ENCODE data around the gene KIAA1549.

The KIAA1549 gene

DNA sequence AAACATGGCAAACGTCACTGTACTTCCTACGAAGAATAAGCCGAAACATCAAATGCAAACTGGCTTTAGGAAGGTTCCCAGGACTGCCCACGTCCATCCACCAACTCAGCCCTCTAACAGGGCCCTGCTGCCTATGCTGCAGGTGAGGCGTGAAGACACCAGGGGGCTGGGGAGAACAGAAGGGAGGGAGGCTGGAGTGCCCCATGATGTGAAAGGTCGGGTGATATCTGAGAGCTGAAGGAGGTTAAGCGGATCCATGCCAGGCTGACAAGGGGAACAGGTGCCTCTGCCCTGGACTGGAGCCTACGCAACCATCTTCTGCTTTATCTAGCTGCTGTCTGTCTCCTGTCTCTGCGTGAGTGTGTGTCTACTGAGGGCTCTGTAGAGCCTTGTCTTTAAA is 143.0 kb downstream of the KIAA1549 start:
- DNase-seq (ENCODE audit: low spot score) = no peak
- TF ChIP-seq, protein P1, sequence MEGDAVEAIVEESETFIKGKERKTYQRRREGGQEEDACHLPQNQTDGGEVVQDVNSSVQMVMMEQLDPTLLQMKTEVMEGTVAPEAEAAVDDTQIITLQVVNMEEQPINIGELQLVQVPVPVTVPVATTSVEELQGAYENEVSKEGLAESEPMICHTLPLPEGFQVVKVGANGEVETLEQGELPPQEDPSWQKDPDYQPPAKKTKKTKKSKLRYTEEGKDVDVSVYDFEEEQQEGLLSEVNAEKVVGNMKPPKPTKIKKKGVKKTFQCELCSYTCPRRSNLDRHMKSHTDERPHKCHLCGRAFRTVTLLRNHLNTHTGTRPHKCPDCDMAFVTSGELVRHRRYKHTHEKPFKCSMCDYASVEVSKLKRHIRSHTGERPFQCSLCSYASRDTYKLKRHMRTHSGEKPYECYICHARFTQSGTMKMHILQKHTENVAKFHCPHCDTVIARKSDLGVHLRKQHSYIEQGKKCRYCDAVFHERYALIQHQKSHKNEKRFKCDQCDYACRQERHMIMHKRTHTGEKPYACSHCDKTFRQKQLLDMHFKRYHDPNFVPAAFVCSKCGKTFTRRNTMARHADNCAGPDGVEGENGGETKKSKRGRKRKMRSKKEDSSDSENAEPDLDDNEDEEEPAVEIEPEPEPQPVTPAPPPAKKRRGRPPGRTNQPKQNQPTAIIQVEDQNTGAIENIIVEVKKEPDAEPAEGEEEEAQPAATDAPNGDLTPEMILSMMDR (IDR thresholded peaks at IDR 0.05; ENCODE audit: extremely low read depth, missing control alignments) = no peak

DNA sequence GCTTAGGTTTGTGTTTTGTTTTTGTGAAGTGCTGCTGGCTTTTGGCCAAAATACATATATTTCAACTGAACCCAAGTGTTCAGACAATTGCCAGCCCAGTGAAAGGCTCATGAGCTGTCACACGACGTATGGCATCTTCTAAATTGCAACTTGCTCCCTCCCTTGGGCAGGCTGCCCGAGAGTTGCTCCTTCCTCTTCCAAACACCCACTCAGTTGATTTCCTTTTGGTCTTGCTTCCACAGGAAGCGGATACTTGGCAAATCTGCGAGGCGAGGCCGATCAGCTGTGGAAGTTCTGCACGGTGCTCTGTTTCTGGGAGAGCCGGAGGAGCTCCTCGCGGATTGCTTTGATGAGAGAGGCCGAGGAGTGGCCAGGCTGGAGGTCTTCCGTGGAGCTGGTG is 143.6 kb downstream of the KIAA1549 start:
- TF ChIP-seq, protein P1 (IDR thresholded peaks at IDR 0.05; ENCODE audit: extremely low read depth, missing control alignments) = no peak
- DNase-seq (ENCODE audit: low spot score) = no peak

DNA sequence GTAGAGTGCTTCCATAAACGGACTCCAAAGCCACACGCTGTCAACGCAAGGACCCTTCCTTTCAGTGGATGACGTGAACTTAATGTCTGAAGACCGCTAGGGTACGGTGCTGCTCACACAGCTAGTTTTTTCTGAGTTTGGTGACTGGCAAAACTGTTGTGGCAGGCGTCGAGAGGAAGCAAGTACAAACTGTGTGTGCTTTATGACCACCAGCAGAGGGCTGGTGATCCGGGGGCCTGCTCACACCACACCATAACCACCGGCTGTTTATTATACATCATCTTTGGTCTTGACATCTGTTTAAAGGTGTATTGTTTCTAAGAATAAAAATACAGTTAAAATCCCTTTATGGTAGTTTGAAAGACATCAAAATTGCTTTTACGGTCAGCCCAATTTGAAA is 146.1 kb downstream of the KIAA1549 start:
- DNase-seq (ENCODE audit: low spot score) = no peak
- TF ChIP-seq, protein P1 (IDR thresholded peaks at IDR 0.05; ENCODE audit: extremely low read depth, missing control alignments) = no peak

DNA sequence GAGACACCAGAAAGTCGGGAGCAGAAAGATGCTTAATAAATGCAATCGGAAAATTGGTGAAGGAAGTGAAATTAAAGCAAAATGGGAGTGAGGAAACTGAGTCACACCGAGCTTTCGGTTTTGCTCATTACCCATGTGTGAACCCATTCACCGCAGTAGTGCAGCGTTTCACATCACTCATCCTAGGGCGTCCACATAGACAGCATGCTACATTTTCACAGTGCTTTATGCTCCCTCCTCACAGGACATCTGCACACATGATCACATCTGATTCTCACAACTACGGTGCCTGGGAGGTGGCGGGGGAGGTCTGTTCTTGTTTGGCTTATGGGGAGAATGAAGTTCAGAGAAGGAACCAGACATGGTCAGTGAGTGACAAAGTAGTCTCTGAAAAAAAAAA is 146.6 kb downstream of the KIAA1549 start:
- TF ChIP-seq, protein P1 (IDR thresholded peaks at IDR 0.05; ENCODE audit: extremely low read depth, missing control alignments) = no peak
- DNase-seq (ENCODE audit: low spot score) = no peak

DNA sequence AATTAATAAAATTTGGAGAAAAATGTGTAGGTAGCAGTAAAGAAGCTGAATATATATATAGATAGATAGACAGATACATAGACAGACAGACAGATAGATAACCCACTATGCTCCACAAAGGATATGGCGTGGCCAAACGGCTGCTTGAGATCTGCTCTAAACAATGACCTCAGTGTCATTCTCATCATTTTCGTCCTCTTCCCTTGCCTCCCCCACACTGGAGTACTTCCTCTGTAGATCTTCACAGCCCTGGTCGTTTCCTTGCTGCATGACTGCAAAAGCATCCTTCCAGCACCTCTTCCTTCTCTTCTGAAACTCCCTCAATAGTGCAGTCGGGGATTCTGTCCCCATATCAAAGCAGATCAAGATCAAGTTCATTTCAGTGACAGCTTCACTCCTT is 147.6 kb downstream of the KIAA1549 start:
- DNase-seq (ENCODE audit: low spot score) = no peak
- TF ChIP-seq, protein P1 (IDR thresholded peaks at IDR 0.05; ENCODE audit: extremely low read depth, missing control alignments) = no peak

DNA sequence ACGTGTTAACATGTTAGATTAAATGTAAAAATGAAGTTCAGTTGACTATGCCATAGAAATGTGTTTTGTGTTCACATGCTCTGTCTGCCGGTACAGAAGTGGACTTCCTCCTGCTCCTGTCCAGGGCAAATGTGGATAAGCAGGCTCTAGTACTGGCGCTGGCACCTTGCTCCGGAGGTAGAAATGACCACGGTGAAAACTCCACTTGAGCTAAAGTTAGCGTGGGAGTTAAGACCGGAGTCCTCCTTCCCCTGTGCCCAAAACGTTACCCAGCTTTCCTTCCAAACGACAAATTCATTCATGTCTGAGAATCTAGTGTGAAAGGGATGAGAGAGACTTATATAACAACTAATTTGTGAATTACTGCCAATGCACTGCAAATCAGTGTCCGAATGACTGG is 148.2 kb downstream of the KIAA1549 start:
- TF ChIP-seq, protein P1 (IDR thresholded peaks at IDR 0.05; ENCODE audit: extremely low read depth, missing control alignments) = no peak
- no peak for DNase-seq (ENCODE audit: low spot score)

DNA sequence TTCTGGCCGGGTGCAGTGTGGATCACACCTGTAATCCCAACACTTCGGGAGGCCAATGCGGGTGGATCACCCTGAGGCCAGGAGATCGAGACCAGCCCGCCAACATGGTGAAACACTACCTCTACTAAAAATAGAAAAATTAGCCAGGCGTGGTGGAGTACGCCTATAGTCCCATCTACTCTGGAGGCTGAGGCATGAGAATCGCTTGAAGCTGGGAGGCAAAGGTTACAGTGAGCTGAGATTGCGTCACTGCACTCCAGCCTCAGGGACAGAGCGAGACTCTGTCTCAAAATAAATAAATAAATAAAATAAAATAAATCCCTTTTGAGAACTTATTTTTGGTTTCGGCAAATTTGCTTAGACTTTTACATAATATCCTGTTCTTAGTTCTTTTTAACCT is 151.9 kb downstream of the KIAA1549 start:
- DNase-seq (ENCODE audit: low spot score) = no peak
- TF ChIP-seq, protein P1 (IDR thresholded peaks at IDR 0.05; ENCODE audit: extremely low read depth, missing control alignments) = no peak
